ENCODE measurements around the gene PLCB4. TPM values are rescaled to one million over a fixed set of nuclear protein-coding genes. Genes with fewer than 3 reads are reported as not detected.
A peak's percentile ranks its signal among the peaks of the same experiment; 100 is the strongest.

PLCB4 gene
- total RNA-seq, 1 donor from 2014 or later: 1.6 TPM

DNA sequence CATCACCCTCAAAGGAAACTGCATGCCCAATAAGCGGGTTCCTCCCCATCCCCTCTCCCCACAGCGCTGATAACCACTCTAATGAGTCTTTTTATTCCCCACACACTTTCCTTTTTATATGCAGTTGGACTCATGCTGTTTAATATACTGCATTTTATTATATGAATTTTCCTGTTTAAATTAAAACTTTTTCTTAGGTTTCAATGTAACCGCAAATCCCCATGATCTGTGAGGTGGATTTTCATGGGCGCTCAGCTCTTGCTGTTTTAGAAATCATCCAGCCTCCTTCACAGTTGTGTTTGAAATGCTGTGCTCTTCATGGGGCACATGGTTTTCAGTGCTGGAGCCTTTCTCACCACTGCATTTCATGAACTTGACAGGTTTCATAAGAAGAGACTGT is 280.4 kb downstream of the PLCB4 start:
- no peak for DNase-seq (ENCODE audit: low read depth)
- no peaks in the 10 kb centered on the region for H3K36me3 ChIP-seq (ENCODE audit: control insufficient read depth, insufficient read depth, low read length)
- H3K27me3 ChIP-seq (ENCODE audit: control insufficient read depth, insufficient read depth, low read length): no peaks in the 10 kb centered on the region
- TF ChIP-seq, protein P1, sequence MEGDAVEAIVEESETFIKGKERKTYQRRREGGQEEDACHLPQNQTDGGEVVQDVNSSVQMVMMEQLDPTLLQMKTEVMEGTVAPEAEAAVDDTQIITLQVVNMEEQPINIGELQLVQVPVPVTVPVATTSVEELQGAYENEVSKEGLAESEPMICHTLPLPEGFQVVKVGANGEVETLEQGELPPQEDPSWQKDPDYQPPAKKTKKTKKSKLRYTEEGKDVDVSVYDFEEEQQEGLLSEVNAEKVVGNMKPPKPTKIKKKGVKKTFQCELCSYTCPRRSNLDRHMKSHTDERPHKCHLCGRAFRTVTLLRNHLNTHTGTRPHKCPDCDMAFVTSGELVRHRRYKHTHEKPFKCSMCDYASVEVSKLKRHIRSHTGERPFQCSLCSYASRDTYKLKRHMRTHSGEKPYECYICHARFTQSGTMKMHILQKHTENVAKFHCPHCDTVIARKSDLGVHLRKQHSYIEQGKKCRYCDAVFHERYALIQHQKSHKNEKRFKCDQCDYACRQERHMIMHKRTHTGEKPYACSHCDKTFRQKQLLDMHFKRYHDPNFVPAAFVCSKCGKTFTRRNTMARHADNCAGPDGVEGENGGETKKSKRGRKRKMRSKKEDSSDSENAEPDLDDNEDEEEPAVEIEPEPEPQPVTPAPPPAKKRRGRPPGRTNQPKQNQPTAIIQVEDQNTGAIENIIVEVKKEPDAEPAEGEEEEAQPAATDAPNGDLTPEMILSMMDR (IDR thresholded peaks at IDR 0.05; ENCODE audit: insufficient read depth, low read length, severe bottlenecking): no peak
- H3K4me3 ChIP-seq (ENCODE audit: low read depth, low read length): no peak overlapping the region
- FAIRE-seq: no peak

DNA sequence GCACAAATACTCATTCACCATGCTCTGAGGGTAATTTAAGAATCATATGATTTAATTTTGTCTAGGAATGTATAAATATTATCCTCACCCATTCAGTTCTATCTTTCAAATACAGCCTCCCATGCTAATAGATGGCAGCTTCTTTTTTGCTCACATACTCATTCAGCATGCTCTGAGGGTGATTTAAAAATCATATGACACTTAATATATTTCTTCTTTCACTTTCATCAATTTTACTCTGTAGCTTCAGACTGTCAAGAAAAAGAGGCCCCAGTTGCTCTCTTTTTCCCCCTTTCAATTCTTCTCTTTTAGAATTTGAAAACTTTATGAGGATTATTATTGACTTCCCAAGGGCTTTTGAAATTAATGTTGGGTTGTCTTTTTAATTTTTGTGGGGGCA is 283.9 kb downstream of the PLCB4 start:
- no peak for FAIRE-seq
- Histone ChIP-seq H3K4me3 (ENCODE audit: low read depth, low read length) (no peak overlapping the region), H3K36me3 (ENCODE audit: control insufficient read depth, insufficient read depth, low read length) (no peaks in the 10 kb centered on the region), H3K27me3 (ENCODE audit: control insufficient read depth, insufficient read depth, low read length) (no peaks in the 10 kb centered on the region)
- TF ChIP-seq, protein P1 (IDR thresholded peaks at IDR 0.05; ENCODE audit: insufficient read depth, low read length, severe bottlenecking): no peak
- DNase-seq (ENCODE audit: low read depth): no peak

DNA sequence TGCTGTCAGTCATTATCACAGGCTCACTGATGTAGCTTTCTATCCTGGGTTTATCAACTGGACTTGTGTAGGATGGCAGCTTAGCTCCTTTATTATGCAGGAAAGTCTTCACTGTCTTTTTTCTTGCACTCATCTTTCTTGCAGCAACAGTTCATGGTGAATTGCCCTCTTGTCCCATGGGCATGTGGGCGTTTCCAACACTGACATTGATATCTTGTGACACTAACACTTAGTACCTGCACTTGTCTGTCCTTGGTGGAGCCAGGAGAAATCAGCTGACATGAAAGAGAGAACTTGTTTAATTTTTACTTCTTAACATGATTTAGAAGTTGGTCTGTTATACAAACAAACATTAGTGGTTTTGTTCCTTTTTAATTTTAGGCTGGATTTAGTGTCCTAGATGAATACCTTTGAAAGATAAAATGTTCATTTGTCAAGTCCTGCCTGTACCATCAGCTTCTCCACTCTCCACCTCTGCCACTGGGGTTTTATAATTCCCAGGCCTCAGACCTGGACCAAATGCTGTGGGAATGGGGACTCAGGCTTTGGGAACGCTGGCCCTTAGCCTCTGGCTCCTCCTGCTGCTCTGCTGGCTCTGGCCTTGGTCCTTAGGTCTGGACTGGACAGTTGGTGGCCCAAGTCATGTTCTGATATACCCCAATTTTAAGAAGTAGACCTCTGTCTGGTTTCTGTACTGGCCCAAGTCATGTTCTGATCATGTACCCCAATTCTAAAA is 284.5 kb downstream of the PLCB4 start:
- TF ChIP-seq, protein P1 (IDR thresholded peaks at IDR 0.05; ENCODE audit: insufficient read depth, low read length, severe bottlenecking): peak; percentile 4
- Histone ChIP-seq H3K36me3 (ENCODE audit: control insufficient read depth, insufficient read depth, low read length) (no peaks in the 10 kb centered on the region), H3K4me3 (ENCODE audit: low read depth, low read length) (no peak overlapping the region), H3K27me3 (ENCODE audit: control insufficient read depth, insufficient read depth, low read length) (no peaks in the 10 kb centered on the region)
- DNase-seq (ENCODE audit: low read depth) (no peak), FAIRE-seq (no peak)

DNA sequence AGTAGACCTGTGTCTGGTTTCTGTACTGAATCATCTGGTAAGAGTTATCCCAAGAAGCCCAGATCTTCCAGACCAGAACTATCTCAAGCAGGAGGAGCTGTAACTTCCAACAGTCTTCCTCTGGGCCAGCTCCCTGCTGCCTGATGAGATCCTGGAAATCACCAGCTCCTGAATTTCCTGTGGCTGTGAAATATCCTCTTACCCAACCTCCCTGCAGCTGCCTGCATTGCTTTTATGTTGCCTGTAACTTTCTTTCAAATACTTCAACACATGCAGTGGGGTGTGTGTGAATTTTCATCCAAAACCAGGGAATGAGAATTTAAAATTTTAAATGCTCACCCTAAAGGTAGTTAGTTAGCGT is 285.0 kb downstream of the PLCB4 start:
- H3K4me3 ChIP-seq (ENCODE audit: low read depth, low read length): no peak overlapping the region
- FAIRE-seq: no peak
- H3K27me3 ChIP-seq (ENCODE audit: control insufficient read depth, insufficient read depth, low read length): no peaks in the 10 kb centered on the region
- H3K36me3 ChIP-seq (ENCODE audit: control insufficient read depth, insufficient read depth, low read length): no peaks in the 10 kb centered on the region
- TF ChIP-seq, protein P1 (IDR thresholded peaks at IDR 0.05; ENCODE audit: insufficient read depth, low read length, severe bottlenecking): no peak
- DNase-seq (ENCODE audit: low read depth): no peak

DNA sequence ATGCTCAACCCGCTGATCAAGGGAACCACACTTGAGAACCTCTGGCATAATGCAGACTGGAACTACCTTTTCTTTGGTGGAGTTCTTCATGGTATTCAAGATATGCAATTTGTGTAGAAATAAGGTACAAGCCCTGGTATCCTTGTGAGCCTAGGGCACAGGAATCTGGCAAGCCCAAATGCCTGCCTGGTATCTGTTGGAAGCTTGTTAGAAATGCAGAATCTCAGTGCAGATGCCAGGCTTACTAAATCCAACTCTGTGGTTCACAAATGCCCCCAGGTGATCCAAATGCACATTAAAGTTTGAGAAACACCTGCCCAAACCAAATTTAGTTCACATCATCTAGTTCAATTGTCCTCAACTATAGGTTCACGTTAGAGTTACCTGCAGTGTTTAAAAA is 285.7 kb downstream of the PLCB4 start:
- no peak for DNase-seq (ENCODE audit: low read depth)
- Histone ChIP-seq H3K4me3 (ENCODE audit: low read depth, low read length) (no peak overlapping the region), H3K36me3 (ENCODE audit: control insufficient read depth, insufficient read depth, low read length) (no peaks in the 10 kb centered on the region), H3K27me3 (ENCODE audit: control insufficient read depth, insufficient read depth, low read length) (no peaks in the 10 kb centered on the region)
- TF ChIP-seq, protein P1 (IDR thresholded peaks at IDR 0.05; ENCODE audit: insufficient read depth, low read length, severe bottlenecking): no peak
- no peak for FAIRE-seq

DNA sequence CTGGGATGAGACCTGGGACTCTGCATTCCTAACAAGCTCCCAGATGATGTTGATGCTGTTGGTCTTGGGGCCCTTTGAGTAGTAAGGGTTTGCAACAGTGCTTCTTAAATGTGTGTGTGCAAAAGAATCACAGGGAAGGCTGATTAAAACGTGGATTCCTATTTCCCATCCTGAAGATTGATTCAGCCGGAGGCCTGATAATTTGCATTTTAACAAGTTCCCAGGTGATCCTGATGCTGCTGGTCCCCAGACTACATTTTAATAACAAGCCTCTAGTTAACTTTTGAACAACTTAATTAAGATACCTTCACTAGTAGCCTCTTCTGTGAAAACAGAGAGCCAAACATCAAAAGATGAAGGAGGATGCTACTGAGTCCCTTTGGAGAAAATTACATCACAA is 289.1 kb downstream of the PLCB4 start:
- FAIRE-seq (no peak), DNase-seq (ENCODE audit: low read depth) (no peak)
- H3K4me3 ChIP-seq (ENCODE audit: low read depth, low read length): no peak overlapping the region
- no peaks in the 10 kb centered on the region for H3K36me3 ChIP-seq (ENCODE audit: control insufficient read depth, insufficient read depth, low read length)
- TF ChIP-seq, protein P1 (IDR thresholded peaks at IDR 0.05; ENCODE audit: insufficient read depth, low read length, severe bottlenecking): no peak
- H3K27me3 ChIP-seq (ENCODE audit: control insufficient read depth, insufficient read depth, low read length): no peaks in the 10 kb centered on the region
